Uterus (tissue), 4 donors: Measurements from ENCODE around the gene NUDCD2. TPM values are rescaled to one million over a fixed set of nuclear protein-coding genes. Genes with fewer than 3 reads are reported as not detected.

Experiments
- DNase-seq, 2 donors: peaks; one replicate each; pipeline ENCODE4 v3.0.0-alpha.2; 2019 to 2020
- H3K27ac ChIP-seq, 2 donors: fragments of 200-600 bp; sonication (generic); 1 replicate in 1 of 2; 2 replicates in 1 of 2; pipeline ENCODE4 v1.5.1; 2016 to 2018
- H3K27me3 ChIP-seq, 2 donors: fragments of 200-600 bp; sonication (generic); one replicate each; pipeline ENCODE4 v1.5.1; 2018 to 2019; ENCODE audit warnings: control low read depth in 1 of 2
- H3K36me3 ChIP-seq, 2 donors: fragments of 200-600 bp; sonication (generic); one replicate each; pipeline ENCODE4 v1.5.1; 2019; ENCODE audit warnings: control low read depth in 1 of 2
- H3K4me1 ChIP-seq, 2 donors: fragments of 200-600 bp; sonication (generic); one replicate each; pipeline ENCODE4 v1.5.1; 2018 to 2019; ENCODE audit warnings: control low read depth in 1 of 2
- H3K4me3 ChIP-seq, 2 donors: fragments of 200-600 bp; sonication (generic); 1 replicate in 1 of 2; 2 replicates in 1 of 2; pipeline ENCODE4 v1.5.1; 2018 to 2019; ENCODE audit warnings: mild to moderate bottlenecking in 1 of 2
- H3K9me3 ChIP-seq, 2 donors: fragments of 200-600 bp; sonication (generic); one replicate each; pipeline ENCODE4 v1.5.1; 2019; ENCODE audit warnings: control low read depth in 1 of 2
- CTCF ChIP-seq, 4 experiments: fragments of 200-600 bp in 2 of 4; fragments of 450-650 bp in 2 of 4; sonication (generic) in 2 of 4; IDR thresholded peaks; one replicate each; pipeline ENCODE4 v1.5.1; 2016 to 2019; ENCODE audit warnings: antibody characterized with exemption in 4 of 4, mild to moderate bottlenecking in 2 of 4, moderate library complexity in 1 of 4
- POLR2A ChIP-seq, 2 donors: fragments of 450-650 bp; IDR thresholded peaks; one replicate each; pipeline ENCODE4 v1.6.1; 2016; ENCODE audit warnings: antibody characterized with exemption in 2 of 2, mild to moderate bottlenecking in 1 of 2, moderate library complexity in 1 of 2
- intact Hi-C: fragments of 100-400 bp; cut with DNase I; formaldehyde crosslinking; loops from one replicate; pipeline ENCODE4 v1.15.1; 2023; ENCODE audit warnings: low total_unique reads
- total RNA-seq, 4 donors: library from RNA; depleted of rRNA in 3 of 4; stranded (reverse); fragments of >200 nt in 3 of 4; gene quantifications; one replicate each; pipeline versions ENCODE4 v1.1.0 to v1.2.4, GENCODE V29; 2014 to 2023
- donor health status: DM: yes; HTN: yes; CAD: no.

The NUDCD2 gene
- total RNA-seq, 4 donors from 2014 or later: 7.6 to 24.8 (median 9.8) TPM

- Histone ChIP-seq H3K36me3 (no peaks in the 10 kb centered on the region), H3K27me3 (no peaks in the 10 kb centered on the region), H3K9me3 (no peaks in the 10 kb centered on the region), H3K4me3 (peak within 1 kb of the TSS; percentile 87 to 90), H3K4me1 (peaks cover 0 to 4% of the 10 kb centered on the region in 2 donors), H3K27ac (peak within 1 kb of the TSS; percentile 83 to 90)
- peak in 1 of 4 experiments; percentile 6 for TF ChIP-seq CTCF (IDR thresholded peaks at IDR 0.05)
- peak; percentile 63 to 71 for TF ChIP-seq POLR2A (IDR thresholded peaks at IDR 0.05)
- DNase-seq: peak; percentile 94 to 95
- intact Hi-C loops: no loop called here
These were observed 22.4 kb downstream of the NUDCD2 start, which contains the start of gene CCNG1 for GRCh38 chr5:163437309-163438182. Gene CCNG1, plus strand, starts transcription at chr5:163437595. Its CDS starts 1,662 bp downstream, at chr5:163439257.

- peak overlapping the region; percentile 87 to 90 for H3K4me3 ChIP-seq
- no peaks in the 10 kb centered on the region for H3K36me3 ChIP-seq
- H3K27me3 ChIP-seq: no peaks in the 10 kb centered on the region
- peak overlapping the region; percentile 83 to 90 for H3K27ac ChIP-seq
- no peak for DNase-seq
- TF ChIP-seq CTCF (IDR thresholded peaks at IDR 0.05): no peak
- no peak for TF ChIP-seq POLR2A (IDR thresholded peaks at IDR 0.05)
- intact Hi-C loops: no loop called here
- H3K9me3 ChIP-seq: no peaks in the 10 kb centered on the region
- H3K4me1 ChIP-seq: peaks cover 0 to 4% of the 10 kb centered on the region in 2 donors
These were observed 22.9 kb downstream of the NUDCD2 start for GRCh38 chr5:163437011-163437308.

- H3K9me3 ChIP-seq: no peaks in the 10 kb centered on the region
- no peak overlapping the region for H3K4me3 ChIP-seq
- H3K4me1 ChIP-seq: peaks cover 0 to 4% of the 10 kb centered on the region in 2 donors
- H3K27ac ChIP-seq: peak overlapping the region; percentile 83 to 90
- no peak for DNase-seq
- H3K27me3 ChIP-seq: no peaks in the 10 kb centered on the region
- no peaks in the 10 kb centered on the region for H3K36me3 ChIP-seq
- intact Hi-C loops: no loop called here
- TF ChIP-seq CTCF (IDR thresholded peaks at IDR 0.05): no peak
These were observed 23.4 kb downstream of the NUDCD2 start for GRCh38 chr5:163436515-163436914.

GRCh38 chr5:163434401-163434866, 25.5 kb downstream of the NUDCD2 start:
- DNase-seq: no peak

More at GRCh38 chr5:163434401-163434866, 25.5 kb downstream of the NUDCD2 start:
- H3K4me1 ChIP-seq: peaks cover 0 to 4% of the 10 kb centered on the region in 2 donors
- no peaks in the 10 kb centered on the region for H3K9me3 ChIP-seq
- no peaks in the 10 kb centered on the region for H3K36me3 ChIP-seq
- intact Hi-C loops: no loop called here
- H3K4me3 ChIP-seq: no peak overlapping the region
- TF ChIP-seq CTCF (IDR thresholded peaks at IDR 0.05) (no peak), POLR2A (IDR thresholded peaks at IDR 0.05) (no peak)
- no peak overlapping the region for H3K27ac ChIP-seq
- H3K27me3 ChIP-seq: no peaks in the 10 kb centered on the region
